Ovary (tissue), 9 donors: ENCODE results near the gene EMC8. TPM values are rescaled to one million over a fixed set of nuclear protein-coding genes. Genes with fewer than 3 reads are reported as not detected.

Experiments
- DNase-seq, 5 donors: peaks; one replicate each; pipeline ENCODE4 v3.0.0-alpha.2; 2019 to 2020
- H3K27ac ChIP-seq, 2 donors: fragments of 200-600 bp; one replicate each; pipeline versions ENCODE4 v1.5.1 to v1.8.0; 2019 to 2022
- H3K27me3 ChIP-seq: fragments of 200-600 bp; one replicate; pipeline ENCODE4 v1.8.0; 2022
- H3K36me3 ChIP-seq: fragments of 200-600 bp; sonication (generic); one replicate; pipeline ENCODE4 v1.5.1; 2019
- H3K4me1 ChIP-seq: one replicate; pipeline ENCODE4 v1.8.1; 2013; ENCODE audit warnings: mild to moderate bottlenecking, moderate library complexity; ENCODE audit not compliant: insufficient read depth
- H3K4me3 ChIP-seq: fragments of 200-600 bp; sonication (generic); one replicate; pipeline ENCODE4 v1.5.1; 2017
- H3K9me3 ChIP-seq, 2 donors: fragments of 200-600 bp in 1 of 2; sonication (generic) in 1 of 2; one replicate each; pipeline versions ENCODE4 v1.5.1 to v1.8.1; 2013 to 2019; ENCODE audit warnings: mild to moderate bottlenecking in 1 of 2, moderate library complexity in 1 of 2
- CTCF ChIP-seq, 3 donors: fragments of 450-650 bp in 2 of 3; fragments of 200-600 bp in 1 of 3; IDR thresholded peaks; one replicate each; pipeline versions ENCODE4 v1.5.1 to v1.8.0; 2016 to 2022; ENCODE audit warnings: antibody characterized with exemption in 3 of 3, mild to moderate bottlenecking in 1 of 3
- EP300 ChIP-seq: sonication (generic); formaldehyde crosslinking; IDR thresholded peaks from one replicate; pipeline ENCODE4 v1.6.1; 2017; ENCODE audit warnings: antibody characterized with exemption
- POLR2A ChIP-seq: fragments of 450-650 bp; IDR thresholded peaks from one replicate; pipeline ENCODE4 v1.6.1; 2017; ENCODE audit warnings: antibody characterized with exemption, mild to moderate bottlenecking, moderate library complexity
- WGBS, 3 donors: extraction: QIAGEN DNeasy Blood & Tissue Kit in 1 of 3; methylation state at CpG; one replicate each; pipeline versions ENCODE4 v1.1.5 to v1.1.7; 2013 to 2017; 5-methylcytosine and 5-hydroxymethylcytosine counted together
- intact Hi-C, 4 donors: fragments of 100-400 bp; cut with DNase I; formaldehyde crosslinking; loops; one replicate each; pipeline versions ENCODE4 v1.11.0 to v1.15.1; 2022 to 2023
- polyA plus RNA-seq, 2 donors: library from polyadenylated mRNA; stranded (reverse); fragments of 200-250 nt in 1 of 2; fragments of 350-450 nt in 1 of 2; fragmentation: Illumina TruSeq in 1 of 2; extraction: RNeasy Lipid Tissue Mini Kit (QIAGEN cat#74804) in 1 of 2; gene quantifications; one replicate each; pipeline ENCODE4 v1.2.3, GENCODE V29; 2013 to 2014
- total RNA-seq, 7 donors: library from RNA; depleted of rRNA in 2 of 7; stranded (reverse); fragments of >200 nt in 2 of 7; fragmentation: NEBNext Ultra II Directional in 3 of 7; extraction: Animal tissue kit (Norgen Biotek cat#: 25700) in 3 of 7; gene quantifications; one replicate each; pipeline versions ENCODE4 v1.1.0 to v1.2.4, GENCODE V29; 2016 to 2023
- donor health status: DM: no; HTN: no; CAD: no; lungs with moderate emphysema.
- donor health status: DM: no; HTN: no; CAD: no.
- donor health status: Bipolar disorder and iron deficiency.
- donor health status: DM: yes; HTN: yes; CAD: no.
- donor health status: DM: no; HTN: no; CAD: no.
- donor health status: DM: yes; HTN: yes; CAD: no.

The EMC8 gene
- total and polyA plus RNA-seq, 9 donors, result 9.4 to 32.5 (median 20.2) TPM

GRCh38 chr16:85824161-85825135 is 25.1 kb upstream of the EMC8 start:
- Histone ChIP-seq H3K36me3 (no peaks in the 10 kb centered on the region), H3K9me3 (no peaks in the 10 kb centered on the region), H3K4me1 (no peaks in the 10 kb centered on the region), H3K27me3 (no peaks in the 10 kb centered on the region), H3K27ac (no peak overlapping the region), H3K4me3 (no peak overlapping the region)
- TF ChIP-seq POLR2A (no peak), CTCF (IDR thresholded peaks at IDR 0.05) (no peak), EP300 (no peak)
- 88 to 93% (median 93%) methylated on average over 17 to 20 of the region's 20 CpGs for WGBS, 3 donors
- DNase-seq, result no peak
- intact Hi-C loops, result loop anchor here (5.0 to 10.0 kb wide), 7 partner anchors 100 to 700 kb away; partner anchors contain the start of gene FOXF1 (in 1 of the 4)

GRCh38 chr16:85823328-85823920 is 24.1 kb upstream of the EMC8 start:
- no peak overlapping the region for H3K27ac ChIP-seq
- no peaks in the 10 kb centered on the region for H3K27me3 ChIP-seq
- intact Hi-C loops, result loop anchor here (5.0 to 10.0 kb wide), 7 partner anchors 101 to 701 kb away; partner anchors contain the start of gene FOXF1 (in 1 of the 4)
- no peak overlapping the region for H3K4me3 ChIP-seq
- no peaks in the 10 kb centered on the region for H3K9me3 ChIP-seq
- no peak for DNase-seq
- TF ChIP-seq CTCF (IDR thresholded peaks at IDR 0.05) (no peak), EP300 (no peak), POLR2A (no peak)
- H3K36me3 ChIP-seq, result no peaks in the 10 kb centered on the region
- H3K4me1 ChIP-seq, result no peaks in the 10 kb centered on the region
- 93 to 98% (median 95%) methylated on average over 1 of the region's 1 CpG for WGBS, 3 donors

GRCh38 chr16:85822145-85822544 is 22.8 kb upstream of the EMC8 start:
- WGBS, 3 donors, result 93 to 95% (median 93%) methylated on average over 12 of the region's 12 CpGs
- no peaks in the 10 kb centered on the region for H3K9me3 ChIP-seq
- no peak for DNase-seq
- intact Hi-C loops, result loop anchor here (5.0 to 10.0 kb wide), 7 partner anchors 103 to 703 kb away; partner anchors contain the start of gene FOXF1 (in 1 of the 4)
- H3K4me1 ChIP-seq, result no peaks in the 10 kb centered on the region
- H3K4me3 ChIP-seq, result no peak overlapping the region
- no peaks in the 10 kb centered on the region for H3K27me3 ChIP-seq
- no peak for TF ChIP-seq POLR2A
- TF ChIP-seq EP300, result no peak
- TF ChIP-seq CTCF (IDR thresholded peaks at IDR 0.05), result no peak
- H3K27ac ChIP-seq, result no peak overlapping the region
- no peaks in the 10 kb centered on the region for H3K36me3 ChIP-seq

- TF ChIP-seq POLR2A (no peak), EP300 (no peak), CTCF (IDR thresholded peaks at IDR 0.05) (peak; percentile 81 to 97 (median 96))
- Histone ChIP-seq H3K4me3 (no peak overlapping the region), H3K27ac (no peak overlapping the region), H3K9me3 (no peaks in the 10 kb centered on the region), H3K27me3 (no peaks in the 10 kb centered on the region), H3K36me3 (no peaks in the 10 kb centered on the region), H3K4me1 (no peaks in the 10 kb centered on the region)
- peak; percentile 57 to 85 (median 72) for DNase-seq
- intact Hi-C loops, result loop anchor here (1.0 to 10.0 kb wide), 9 partner anchors 103 to 703 kb away; partner anchors contain the start of gene FOXF1 (in 1 of the 4)
- 7 to 9% (median 8%) methylated on average over 27 of the region's 27 CpGs for WGBS, 3 donors
These were observed 22.2 kb upstream of the EMC8 start for GRCh38 chr16:85821390-85822135.
